B cell (primary cell): Measurements from ENCODE around the gene ARHGEF17. TPM values are rescaled to one million over a fixed set of nuclear protein-coding genes. Genes with fewer than 3 reads are reported as not detected.

ENCODE experiments used
- ATAC-seq: fragments of 200-7000 bp; cut with Tn5 transposase; one replicate; pipeline ENCODE4 v1.10.0; 2021; ENCODE audit warnings: low read depth, mild to moderate bottlenecking, moderate number of reproducible peaks, moderate library complexity
- CTCF ChIA-PET: fragments of 350-600 bp; sonication (Branson Sonifier 250); formaldehyde crosslinking; loops from one replicate; lab custom pipeline; 2021; ENCODE audit warnings: antibody characterized with exemption, inconsistent platforms; lab: Charles Lee
- POLR2A ChIA-PET: fragments of 350-600 bp; sonication (Branson Sonifier 250); formaldehyde crosslinking; loops from one replicate; lab custom pipeline; 2021; ENCODE audit warnings: antibody characterized with exemption; lab: Charles Lee
- DNase-seq: peaks from one replicate; pipeline ENCODE4 v3.0.0; 2013
- H2AFZ ChIP-seq: 2 replicates; pipeline ENCODE4 v1.6.1; 2012; ENCODE audit warnings: mild to moderate bottlenecking, low read depth, low read length; ENCODE audit not compliant: insufficient read depth, poor library complexity, severe bottlenecking
- H3K27ac ChIP-seq, 2 donors: 1 replicate in 1 of 2; 2 replicates in 1 of 2; pipeline ENCODE4 v1.5.1; 2012 to 2013; ENCODE audit warnings: low read length in 2 of 2, mild to moderate bottlenecking in 2 of 2, moderate library complexity in 1 of 2
- H3K27me3 ChIP-seq, 4 experiments: fragments of 200-600 bp in 1 of 4; sonication (generic) in 1 of 4; replicated peaks in 1 of 4; 1 replicate in 2 of 4; 2 replicates in 2 of 4; pipeline versions ENCODE4 v1.6.1 to v1.7.0; 2013 to 2016; ENCODE audit warnings: low read length in 3 of 4, mild to moderate bottlenecking in 2 of 4, mixed read lengths in 1 of 4, moderate library complexity in 1 of 4; ENCODE audit not compliant: insufficient read depth in 4 of 4, control insufficient read depth in 3 of 4; ENCODE audit errors: control extremely low read depth in 1 of 4
- H3K36me3 ChIP-seq, 2 experiments: replicated peaks in 1 of 2; 1 replicate in 1 of 2; 2 replicates in 1 of 2; pipeline versions ENCODE4 v1.6.1 to v1.7.1; 2013; ENCODE audit warnings: low read length in 1 of 2; ENCODE audit not compliant: insufficient read depth in 2 of 2, control insufficient read depth in 1 of 2; ENCODE audit errors: control extremely low read depth in 1 of 2, extremely low read depth in 1 of 2
- H3K4me1 ChIP-seq, 2 donors: fragments of 200-600 bp in 1 of 2; sonication (generic) in 1 of 2; 1 replicate in 1 of 2; 2 replicates in 1 of 2; pipeline versions ENCODE4 v1.5.1 to v1.6.1; 2013 to 2017; ENCODE audit warnings: low read length in 2 of 2; ENCODE audit not compliant: control insufficient read depth in 2 of 2, insufficient read depth in 2 of 2
- H3K4me2 ChIP-seq: replicated peaks from 2 replicates; pipeline ENCODE3; 2012; ENCODE audit warnings: mild to moderate bottlenecking, low read depth, low read length; ENCODE audit not compliant: poor library complexity, severe bottlenecking
- H3K4me3 ChIP-seq, 5 experiments: fragments of 200-600 bp in 1 of 5; sonication (generic) in 1 of 5; 1 replicate in 3 of 5; 2 replicates in 2 of 5; pipeline versions ENCODE4 v1.5.1 to v1.7.0; 2011 to 2016; ENCODE audit warnings: low read length in 4 of 5, mild to moderate bottlenecking in 4 of 5, low read depth in 2 of 5, control low read depth in 1 of 5, moderate library complexity in 1 of 5; ENCODE audit not compliant: insufficient read depth in 1 of 5; ENCODE audit errors: control extremely low read depth in 1 of 5, extremely low read depth in 1 of 5
- H3K79me2 ChIP-seq: fragments of 200-600 bp; sonication (generic); one replicate; pipeline ENCODE4 v1.6.0; 2016; ENCODE audit warnings: low read length; ENCODE audit not compliant: control insufficient read depth, insufficient read depth
- H3K9ac ChIP-seq: fragments of 200-600 bp; sonication (generic); 2 replicates; pipeline ENCODE4 v1.6.1; 2017; ENCODE audit warnings: mild to moderate bottlenecking, low read length, moderate library complexity
- H3K9me3 ChIP-seq, 3 donors: one replicate each; pipeline versions ENCODE4 v1.6.1 to v1.7.1; 2013; ENCODE audit warnings: low read length in 2 of 3; ENCODE audit not compliant: control insufficient read depth in 2 of 3, insufficient read depth in 1 of 3; ENCODE audit errors: control extremely low read depth in 1 of 3
- H4K20me1 ChIP-seq: 2 replicates; pipeline ENCODE4 v1.6.0; 2012; ENCODE audit warnings: mild to moderate bottlenecking, low read length; ENCODE audit not compliant: insufficient read depth, control insufficient read depth, poor library complexity, severe bottlenecking
- H3K27ac Mint-ChIP-seq: one replicate; pipeline ENCODE4 v1.8.0; 2021; ENCODE audit warnings: mixed read lengths
- H3K27me3 Mint-ChIP-seq: one replicate; pipeline ENCODE4 v1.8.0; 2021; ENCODE audit warnings: mixed read lengths
- H3K4me1 Mint-ChIP-seq: one replicate; pipeline ENCODE4 v1.8.0; 2021; ENCODE audit warnings: mixed read lengths
- H3K4me3 Mint-ChIP-seq: one replicate; pipeline ENCODE4 v1.8.0; 2021; ENCODE audit warnings: mixed read lengths
- H3K9me3 Mint-ChIP-seq: one replicate; pipeline ENCODE4 v1.8.0; 2022; ENCODE audit warnings: mixed read lengths; ENCODE audit not compliant: insufficient read depth
- CTCF ChIP-seq: fragments of 200-600 bp; IDR thresholded peaks from one replicate; pipeline ENCODE4 v1.8.0; 2022; ENCODE audit warnings: antibody characterized with exemption, mild to moderate bottlenecking
- EZH2 ChIP-seq: IDR thresholded peaks from 2 replicates; pipeline ENCODE4 v1.6.1; 2012; ENCODE audit warnings: borderline replicate concordance, low read depth, mild to moderate bottlenecking, moderate library complexity, low read length; ENCODE audit not compliant: insufficient read depth, poor library complexity, severe bottlenecking
- WGBS: methylation state at CpG from one replicate; pipeline ENCODE4 v1.1.5; 2013; ENCODE audit warnings: missing lambda C conversion rate; ENCODE audit not compliant: insufficient coverage; 5-methylcytosine and 5-hydroxymethylcytosine counted together
- intact Hi-C: fragments of 100-400 bp; cut with micrococcal nuclease; formaldehyde crosslinking; loops from one replicate; pipeline ENCODE4 v1.10.0; 2022
- polyA plus RNA-seq: library from polyadenylated mRNA; depleted of rRNA; stranded (reverse); fragments of >200 nt; gene quantifications from 2 replicates; pipeline ENCODE4 v1.2.3, GENCODE V29; 2012
- total RNA-seq, 2 donors: library from RNA; stranded (reverse); fragments of 120-200 nt in 1 of 2; gene quantifications; 1 replicate in 1 of 2; 2 replicates in 1 of 2; pipeline versions ENCODE4 v1.2.3 to v1.2.4, GENCODE V29; 2013 to 2022

ARHGEF17 gene
- total and polyA plus RNA-seq, 2 donors (not counting 1 experiment from before 2014, with no cell fraction given): 0.05 TPM; not detected in 1

GRCh38 chr11:73315293-73316020, 7.4 kb downstream of the ARHGEF17 start:
- DNase-seq (no peak), ATAC-seq (no peak)
- Histone ChIP-seq H3K79me2 (no peaks in the 10 kb centered on the region), H3K4me1 (no peaks in the 10 kb centered on the region), H4K20me1 (no peaks in the 10 kb centered on the region), H3K36me3 (no peaks in the 10 kb centered on the region), H3K4me2 (no peak overlapping the region), H3K27ac (no peak overlapping the region), H3K9me3 (peaks cover 0 to 5% (median 0%) of the 10 kb centered on the region in 3 donors), H2AFZ (no peak overlapping the region), H3K9ac (no peak overlapping the region), H3K4me3 (no peak overlapping the region), H3K27me3 (no peaks in the 10 kb centered on the region)
- intact Hi-C loops: no loop called here
- TF ChIP-seq CTCF (no peak), EZH2 (no peak)
- Mint-ChIP-seq H3K27me3 (peaks cover 7% of the 10 kb centered on the region), H3K9me3 (no peaks in the 10 kb centered on the region), H3K27ac (no peak overlapping the region), H3K4me1 (no peaks in the 10 kb centered on the region), H3K4me3 (no peak overlapping the region)
- 54% methylated on average over 6 of the region's 9 CpGs for WGBS
- ChIA-PET CTCF (interaction anchor here (1.2 kb wide), 1 partner anchor 20 kb away, joined by 3 read pairs; no protein-coding TSS in a partner anchor), POLR2A (interaction anchor here (0.6 kb wide), 1 partner anchor 210 kb away, joined by 3 read pairs; no protein-coding TSS in a partner anchor)

- DNase-seq (no peak), ATAC-seq (no peak)
- ChIA-PET CTCF (interaction anchor here (1.2 kb wide), 1 partner anchor 19 kb away, joined by 3 read pairs; no protein-coding TSS in a partner anchor), POLR2A (interaction anchor here (0.6 kb wide), 1 partner anchor 16 kb away, joined by 5 read pairs; no protein-coding TSS in a partner anchor)
- no peaks in the 10 kb centered on the region for H3K79me2 ChIP-seq
- intact Hi-C loops: no loop called here
- no peak overlapping the region for H3K27ac ChIP-seq
- Mint-ChIP-seq H3K27me3 (peaks cover 7% of the 10 kb centered on the region), H3K4me1 (peaks cover under 1% of the 10 kb centered on the region), H3K27ac (no peak overlapping the region), H3K4me3 (no peak overlapping the region), H3K9me3 (no peaks in the 10 kb centered on the region)
- no peaks in the 10 kb centered on the region for H4K20me1 ChIP-seq
- H3K4me1 ChIP-seq: peaks cover 3% of the 10 kb centered on the region in 2 donors
- H3K27me3 ChIP-seq: no peaks in the 10 kb centered on the region
- WGBS: 100% methylated on average over 1 of the region's 1 CpG
- no peak overlapping the region for H2AFZ ChIP-seq
- peaks cover 0 to 5% (median 0%) of the 10 kb centered on the region in 3 donors for H3K9me3 ChIP-seq
- TF ChIP-seq EZH2: no peak
- no peak overlapping the region for H3K9ac ChIP-seq
- no peak overlapping the region for H3K4me3 ChIP-seq
- H3K36me3 ChIP-seq: no peaks in the 10 kb centered on the region
- H3K4me2 ChIP-seq: no peak overlapping the region
Measured at GRCh38 chr11:73316422-73316821, 8.3 kb downstream of the ARHGEF17 start.
